ENCODE results near the gene OR4K1. TPM values are rescaled to one million over a fixed set of nuclear protein-coding genes. Genes with fewer than 3 reads are reported as not detected.
A peak's percentile ranks its signal among the peaks of the same experiment; 100 is the strongest.

Gene OR4K1, protein sequence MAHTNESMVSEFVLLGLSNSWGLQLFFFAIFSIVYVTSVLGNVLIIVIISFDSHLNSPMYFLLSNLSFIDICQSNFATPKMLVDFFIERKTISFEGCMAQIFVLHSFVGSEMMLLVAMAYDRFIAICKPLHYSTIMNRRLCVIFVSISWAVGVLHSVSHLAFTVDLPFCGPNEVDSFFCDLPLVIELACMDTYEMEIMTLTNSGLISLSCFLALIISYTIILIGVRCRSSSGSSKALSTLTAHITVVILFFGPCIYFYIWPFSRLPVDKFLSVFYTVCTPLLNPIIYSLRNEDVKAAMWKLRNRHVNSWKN
- total RNA-seq, result not detected
- polyA plus RNA-seq, result not detected

- Histone ChIP-seq H3K27ac (ENCODE audit: low read depth in 1 of 2, low read length in 2 of 2) (no peak within 1 kb of the TSS), H3K4me3 (ENCODE audit: low read depth in 1 of 3, low read length in 3 of 3) (no peak within 1 kb of the TSS), H3K9me3 (ENCODE audit: control insufficient read depth in 4 of 4, low read length in 3 of 4) (no peaks in the 10 kb centered on the region), H3K4me1 (ENCODE audit: control insufficient read depth in 4 of 4, insufficient read depth in 4 of 4, low read length in 3 of 4) (no peaks in the 10 kb centered on the region), H3K36me3 (ENCODE audit: control insufficient read depth in 4 of 4, insufficient read depth in 3 of 4, low read depth in 1 of 4, low read length in 3 of 4) (no peaks in the 10 kb centered on the region), H3K27me3 (ENCODE audit: control insufficient read depth in 4 of 4, insufficient read depth in 4 of 4, low read length in 3 of 4) (no peaks in the 10 kb centered on the region), H3K9ac (ENCODE audit: low read depth in 1 of 2, low read length in 2 of 2) (no peak within 1 kb of the TSS)
- DNase-seq (ENCODE audit: low spot score), result no peak
- no peak for TF ChIP-seq HNF4G (IDR thresholded peaks at IDR 0.05)
- no peak for TF ChIP-seq RXRA (IDR thresholded peaks at IDR 0.05)
- no peak for TF ChIP-seq FOXA1 (IDR thresholded peaks at IDR 0.05)
- TF ChIP-seq, protein P1, sequence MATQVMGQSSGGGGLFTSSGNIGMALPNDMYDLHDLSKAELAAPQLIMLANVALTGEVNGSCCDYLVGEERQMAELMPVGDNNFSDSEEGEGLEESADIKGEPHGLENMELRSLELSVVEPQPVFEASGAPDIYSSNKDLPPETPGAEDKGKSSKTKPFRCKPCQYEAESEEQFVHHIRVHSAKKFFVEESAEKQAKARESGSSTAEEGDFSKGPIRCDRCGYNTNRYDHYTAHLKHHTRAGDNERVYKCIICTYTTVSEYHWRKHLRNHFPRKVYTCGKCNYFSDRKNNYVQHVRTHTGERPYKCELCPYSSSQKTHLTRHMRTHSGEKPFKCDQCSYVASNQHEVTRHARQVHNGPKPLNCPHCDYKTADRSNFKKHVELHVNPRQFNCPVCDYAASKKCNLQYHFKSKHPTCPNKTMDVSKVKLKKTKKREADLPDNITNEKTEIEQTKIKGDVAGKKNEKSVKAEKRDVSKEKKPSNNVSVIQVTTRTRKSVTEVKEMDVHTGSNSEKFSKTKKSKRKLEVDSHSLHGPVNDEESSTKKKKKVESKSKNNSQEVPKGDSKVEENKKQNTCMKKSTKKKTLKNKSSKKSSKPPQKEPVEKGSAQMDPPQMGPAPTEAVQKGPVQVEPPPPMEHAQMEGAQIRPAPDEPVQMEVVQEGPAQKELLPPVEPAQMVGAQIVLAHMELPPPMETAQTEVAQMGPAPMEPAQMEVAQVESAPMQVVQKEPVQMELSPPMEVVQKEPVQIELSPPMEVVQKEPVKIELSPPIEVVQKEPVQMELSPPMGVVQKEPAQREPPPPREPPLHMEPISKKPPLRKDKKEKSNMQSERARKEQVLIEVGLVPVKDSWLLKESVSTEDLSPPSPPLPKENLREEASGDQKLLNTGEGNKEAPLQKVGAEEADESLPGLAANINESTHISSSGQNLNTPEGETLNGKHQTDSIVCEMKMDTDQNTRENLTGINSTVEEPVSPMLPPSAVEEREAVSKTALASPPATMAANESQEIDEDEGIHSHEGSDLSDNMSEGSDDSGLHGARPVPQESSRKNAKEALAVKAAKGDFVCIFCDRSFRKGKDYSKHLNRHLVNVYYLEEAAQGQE (IDR thresholded peaks at IDR 0.05), result no peak
- TF ChIP-seq RAD21 (IDR thresholded peaks at IDR 0.05), result no peak
- TF ChIP-seq EGR1 (IDR thresholded peaks at IDR 0.05; ENCODE audit: low read depth in 2 of 2), result no peak
- TF ChIP-seq MAX (IDR thresholded peaks at IDR 0.05), result no peak
- WGBS, result 47% methylated on average over 3 of the region's 3 CpGs
Measured at GRCh38 chr14:19930617-19931016, at the start of gene OR4K1. Gene OR4K1, plus strand, starts transcription at chr14:19930917. Its CDS starts 4,750 bp downstream, at chr14:19935667.

GRCh38 chr14:19895282-19895681 lies 35.4 kb upstream of the OR4K1 start:
- DNase-seq (ENCODE audit: low spot score), result no peak
- TF ChIP-seq SP1 (IDR thresholded peaks at IDR 0.05), result no peak
- no peak for TF ChIP-seq RXRA (IDR thresholded peaks at IDR 0.05)
- TF ChIP-seq EGR1 (IDR thresholded peaks at IDR 0.05; ENCODE audit: low read depth in 2 of 2), result no peak
- TF ChIP-seq RAD21 (IDR thresholded peaks at IDR 0.05), result no peak
- TF ChIP-seq GABPA (IDR thresholded peaks at IDR 0.05 in 1 of 2, conservative IDR thresholded peaks at IDR 0.05 in 1 of 2), result no peak
- TF ChIP-seq ATF3 (IDR thresholded peaks at IDR 0.05), result no peak
- TF ChIP-seq YY1 (IDR thresholded peaks at IDR 0.05), result no peak
- TF ChIP-seq FOXA2 (IDR thresholded peaks at IDR 0.05), result no peak
- no peak for TF ChIP-seq TAF1 (conservative IDR thresholded peaks at IDR 0.05)
- TF ChIP-seq MAX (IDR thresholded peaks at IDR 0.05), result no peak
- TF ChIP-seq JUND (IDR thresholded peaks at IDR 0.05), result no peak
- TF ChIP-seq HNF4G (IDR thresholded peaks at IDR 0.05), result no peak
- TF ChIP-seq, protein P2, sequence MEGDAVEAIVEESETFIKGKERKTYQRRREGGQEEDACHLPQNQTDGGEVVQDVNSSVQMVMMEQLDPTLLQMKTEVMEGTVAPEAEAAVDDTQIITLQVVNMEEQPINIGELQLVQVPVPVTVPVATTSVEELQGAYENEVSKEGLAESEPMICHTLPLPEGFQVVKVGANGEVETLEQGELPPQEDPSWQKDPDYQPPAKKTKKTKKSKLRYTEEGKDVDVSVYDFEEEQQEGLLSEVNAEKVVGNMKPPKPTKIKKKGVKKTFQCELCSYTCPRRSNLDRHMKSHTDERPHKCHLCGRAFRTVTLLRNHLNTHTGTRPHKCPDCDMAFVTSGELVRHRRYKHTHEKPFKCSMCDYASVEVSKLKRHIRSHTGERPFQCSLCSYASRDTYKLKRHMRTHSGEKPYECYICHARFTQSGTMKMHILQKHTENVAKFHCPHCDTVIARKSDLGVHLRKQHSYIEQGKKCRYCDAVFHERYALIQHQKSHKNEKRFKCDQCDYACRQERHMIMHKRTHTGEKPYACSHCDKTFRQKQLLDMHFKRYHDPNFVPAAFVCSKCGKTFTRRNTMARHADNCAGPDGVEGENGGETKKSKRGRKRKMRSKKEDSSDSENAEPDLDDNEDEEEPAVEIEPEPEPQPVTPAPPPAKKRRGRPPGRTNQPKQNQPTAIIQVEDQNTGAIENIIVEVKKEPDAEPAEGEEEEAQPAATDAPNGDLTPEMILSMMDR (IDR thresholded peaks at IDR 0.05; ENCODE audit: low read depth, low read length, missing input control), result no peak
- no peak for TF ChIP-seq HNF4A (conservative IDR thresholded peaks at IDR 0.05)
- TF ChIP-seq, protein P3, sequence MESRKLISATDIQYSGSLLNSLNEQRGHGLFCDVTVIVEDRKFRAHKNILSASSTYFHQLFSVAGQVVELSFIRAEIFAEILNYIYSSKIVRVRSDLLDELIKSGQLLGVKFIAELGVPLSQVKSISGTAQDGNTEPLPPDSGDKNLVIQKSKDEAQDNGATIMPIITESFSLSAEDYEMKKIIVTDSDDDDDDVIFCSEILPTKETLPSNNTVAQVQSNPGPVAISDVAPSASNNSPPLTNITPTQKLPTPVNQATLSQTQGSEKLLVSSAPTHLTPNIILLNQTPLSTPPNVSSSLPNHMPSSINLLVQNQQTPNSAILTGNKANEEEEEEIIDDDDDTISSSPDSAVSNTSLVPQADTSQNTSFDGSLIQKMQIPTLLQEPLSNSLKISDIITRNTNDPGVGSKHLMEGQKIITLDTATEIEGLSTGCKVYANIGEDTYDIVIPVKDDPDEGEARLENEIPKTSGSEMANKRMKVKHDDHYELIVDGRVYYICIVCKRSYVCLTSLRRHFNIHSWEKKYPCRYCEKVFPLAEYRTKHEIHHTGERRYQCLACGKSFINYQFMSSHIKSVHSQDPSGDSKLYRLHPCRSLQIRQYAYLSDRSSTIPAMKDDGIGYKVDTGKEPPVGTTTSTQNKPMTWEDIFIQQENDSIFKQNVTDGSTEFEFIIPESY (IDR thresholded peaks at IDR 0.05), result no peak
- TF ChIP-seq, protein P1 (IDR thresholded peaks at IDR 0.05), result no peak
- no peak for TF ChIP-seq FOXA1 (IDR thresholded peaks at IDR 0.05)
- TF ChIP-seq NR2F2 (IDR thresholded peaks at IDR 0.05), result no peak
- no peaks in the 10 kb centered on the region for H3K36me3 ChIP-seq (ENCODE audit: control insufficient read depth in 4 of 4, insufficient read depth in 3 of 4, low read depth in 1 of 4, low read length in 3 of 4)
- no peaks in the 10 kb centered on the region for H3K4me1 ChIP-seq (ENCODE audit: control insufficient read depth in 4 of 4, insufficient read depth in 4 of 4, low read length in 3 of 4)
- no peaks in the 10 kb centered on the region for H3K27me3 ChIP-seq (ENCODE audit: control insufficient read depth in 4 of 4, insufficient read depth in 4 of 4, low read length in 3 of 4)
- peak overlapping the region in 1 of 3 donors; percentile 56 for H3K4me3 ChIP-seq (ENCODE audit: low read depth in 1 of 3, low read length in 3 of 3)
- WGBS, result 50% methylated on average over 2 of the region's 2 CpGs
- peaks cover 2 to 24% (median 11%) of the 10 kb centered on the region in 4 donors for H3K9me3 ChIP-seq (ENCODE audit: control insufficient read depth in 4 of 4, low read length in 3 of 4)
- no peak overlapping the region for H3K9ac ChIP-seq (ENCODE audit: low read depth in 1 of 2, low read length in 2 of 2)
- H3K27ac ChIP-seq (ENCODE audit: low read depth in 1 of 2, low read length in 2 of 2), result no peak overlapping the region
